ENCODE measurements around the gene CCL8.

Gene CCL8

GRCh38 chr17:34319039-34319483 lies at the start of gene CCL8:
Gene CCL8 (plus strand): TSS chr17:34319435. CDS start chr17:34319502, 67 bp downstream.
- no peak within 1 kb of the TSS for H3K27ac ChIP-seq (ENCODE audit: low read depth, low read length)

GRCh38 chr17:34269969-34270368 lies 49.3 kb upstream of the CCL8 start, which contains the start of gene CCL7:
Gene CCL7 (plus strand): TSS chr17:34270221. CDS start chr17:34270291, 70 bp downstream.
- no peaks in the 10 kb centered on the region for H3K4me1 ChIP-seq (ENCODE audit: control insufficient read depth, low read length)
- TF ChIP-seq, protein P1, sequence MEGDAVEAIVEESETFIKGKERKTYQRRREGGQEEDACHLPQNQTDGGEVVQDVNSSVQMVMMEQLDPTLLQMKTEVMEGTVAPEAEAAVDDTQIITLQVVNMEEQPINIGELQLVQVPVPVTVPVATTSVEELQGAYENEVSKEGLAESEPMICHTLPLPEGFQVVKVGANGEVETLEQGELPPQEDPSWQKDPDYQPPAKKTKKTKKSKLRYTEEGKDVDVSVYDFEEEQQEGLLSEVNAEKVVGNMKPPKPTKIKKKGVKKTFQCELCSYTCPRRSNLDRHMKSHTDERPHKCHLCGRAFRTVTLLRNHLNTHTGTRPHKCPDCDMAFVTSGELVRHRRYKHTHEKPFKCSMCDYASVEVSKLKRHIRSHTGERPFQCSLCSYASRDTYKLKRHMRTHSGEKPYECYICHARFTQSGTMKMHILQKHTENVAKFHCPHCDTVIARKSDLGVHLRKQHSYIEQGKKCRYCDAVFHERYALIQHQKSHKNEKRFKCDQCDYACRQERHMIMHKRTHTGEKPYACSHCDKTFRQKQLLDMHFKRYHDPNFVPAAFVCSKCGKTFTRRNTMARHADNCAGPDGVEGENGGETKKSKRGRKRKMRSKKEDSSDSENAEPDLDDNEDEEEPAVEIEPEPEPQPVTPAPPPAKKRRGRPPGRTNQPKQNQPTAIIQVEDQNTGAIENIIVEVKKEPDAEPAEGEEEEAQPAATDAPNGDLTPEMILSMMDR (IDR thresholded peaks at IDR 0.05; ENCODE audit: low read depth, low read length, poor library complexity, severe bottlenecking), result no peak
- no peak for TF ChIP-seq EZH2phosphoT487 (IDR thresholded peaks at IDR 0.05; ENCODE audit: borderline replicate concordance, low read length)
- H3K9me2 ChIP-seq (replicated peaks; ENCODE audit: control insufficient read depth, low read length), result no peaks in the 10 kb centered on the region
- H3K4me3 ChIP-seq (ENCODE audit: low read length), result no peak within 1 kb of the TSS
- H4K20me1 ChIP-seq (ENCODE audit: control insufficient read depth, insufficient read depth, low read depth, low read length), result no peaks in the 10 kb centered on the region
- no peak within 1 kb of the TSS for H3K27ac ChIP-seq (ENCODE audit: low read depth, low read length)
- no peak within 1 kb of the TSS for H3K4me2 ChIP-seq (ENCODE audit: low read length)
- H3K27me3 ChIP-seq (ENCODE audit: control insufficient read depth, low read length), result no peaks in the 10 kb centered on the region
- no peaks in the 10 kb centered on the region for H3K79me2 ChIP-seq (ENCODE audit: control insufficient read depth, low read length)
- no peaks in the 10 kb centered on the region for H3K36me3 ChIP-seq (ENCODE audit: control insufficient read depth, low read length)
- no peaks in the 10 kb centered on the region for H3F3A ChIP-seq (ENCODE audit: control insufficient read depth, insufficient read depth)
- no peaks in the 10 kb centered on the region for H3K9me3 ChIP-seq (ENCODE audit: control insufficient read depth, insufficient read depth, low read length)

More at GRCh38 chr17:34319039-34319483, at the start of gene CCL8:
- H3K36me3 ChIP-seq (ENCODE audit: control insufficient read depth, low read length), result no peaks in the 10 kb centered on the region
- H3K27me3 ChIP-seq (ENCODE audit: control insufficient read depth, low read length), result peaks cover 10% of the 10 kb centered on the region; the same call in 1 of the 2 replicates
- H3K4me3 ChIP-seq (ENCODE audit: low read length), result no peak within 1 kb of the TSS
- H3K79me2 ChIP-seq (ENCODE audit: control insufficient read depth, low read length), result no peaks in the 10 kb centered on the region
- H3K9me3 ChIP-seq (ENCODE audit: control insufficient read depth, insufficient read depth, low read length), result no peaks in the 10 kb centered on the region
- TF ChIP-seq, protein P1 (IDR thresholded peaks at IDR 0.05; ENCODE audit: low read depth, low read length, poor library complexity, severe bottlenecking), result no peak
- TF ChIP-seq EZH2phosphoT487 (IDR thresholded peaks at IDR 0.05; ENCODE audit: borderline replicate concordance, low read length), result no peak
- H3K4me1 ChIP-seq (ENCODE audit: control insufficient read depth, low read length), result no peaks in the 10 kb centered on the region
- H3K9me2 ChIP-seq (replicated peaks; ENCODE audit: control insufficient read depth, low read length), result no peaks in the 10 kb centered on the region
- no peaks in the 10 kb centered on the region for H4K20me1 ChIP-seq (ENCODE audit: control insufficient read depth, insufficient read depth, low read depth, low read length)
- no peaks in the 10 kb centered on the region for H3F3A ChIP-seq (ENCODE audit: control insufficient read depth, insufficient read depth)
- no peak within 1 kb of the TSS for H3K4me2 ChIP-seq (ENCODE audit: low read length)

- H3K27me3 ChIP-seq (ENCODE audit: control insufficient read depth, low read length), result no peaks in the 10 kb centered on the region
- no peaks in the 10 kb centered on the region for H3K9me3 ChIP-seq (ENCODE audit: control insufficient read depth, insufficient read depth, low read length)
- no peaks in the 10 kb centered on the region for H3F3A ChIP-seq (ENCODE audit: control insufficient read depth, insufficient read depth)
- no peak overlapping the region for H3K27ac ChIP-seq (ENCODE audit: low read depth, low read length)
- no peaks in the 10 kb centered on the region for H3K79me2 ChIP-seq (ENCODE audit: control insufficient read depth, low read length)
- H3K9me2 ChIP-seq (replicated peaks; ENCODE audit: control insufficient read depth, low read length), result no peaks in the 10 kb centered on the region
- no peaks in the 10 kb centered on the region for H3K36me3 ChIP-seq (ENCODE audit: control insufficient read depth, low read length)
- H3K4me3 ChIP-seq (ENCODE audit: low read length), result no peak overlapping the region
- H3K4me1 ChIP-seq (ENCODE audit: control insufficient read depth, low read length), result no peaks in the 10 kb centered on the region
- TF ChIP-seq EZH2phosphoT487 (IDR thresholded peaks at IDR 0.05; ENCODE audit: borderline replicate concordance, low read length), result no peak
- TF ChIP-seq, protein P1 (IDR thresholded peaks at IDR 0.05; ENCODE audit: low read depth, low read length, poor library complexity, severe bottlenecking), result no peak
- no peaks in the 10 kb centered on the region for H4K20me1 ChIP-seq (ENCODE audit: control insufficient read depth, insufficient read depth, low read depth, low read length)
- H3K4me2 ChIP-seq (ENCODE audit: low read length), result no peak overlapping the region
Observed at GRCh38 chr17:34275881-34276280, 43.4 kb upstream of the CCL8 start.
